Sciatic nerve (tissue), 1 donor: Measurements from ENCODE around the gene LRRC39. TPM values are rescaled to one million over a fixed set of nuclear protein-coding genes. Genes with fewer than 3 reads are reported as not detected.

Source experiments
- total RNA-seq: library from RNA; stranded (reverse); fragmentation: NEBNext Ultra II Directional; extraction: Animal tissue kit (Norgen Biotek cat#: 25700); gene quantifications from one replicate; pipeline ENCODE4 v1.2.1, GENCODE V29; 2021
- donor health status: DM: no; HTN: no; CAD: no.

Gene LRRC39
- total RNA-seq, 1 donor from 2014 or later: 1.7 TPM

Other genes starting within 250 kb of the LRRC39 start
- 23.8 TPM for gene SLC35A3, start 208.3 kb downstream of the LRRC39 start, total RNA-seq
- 3.1 TPM for gene SASS6, start 45.3 kb downstream of the LRRC39 start, total RNA-seq
- gene TRMT13, start 45.1 kb downstream of the LRRC39 start, total RNA-seq: 25.8 TPM
- gene DBT, start 71.6 kb upstream of the LRRC39 start, total RNA-seq: 16.2 TPM
- gene RTCA, start 88.0 kb upstream of the LRRC39 start, total RNA-seq: 23.6 TPM
- 16.8 TPM for gene CDC14A, start 174.2 kb upstream of the LRRC39 start, total RNA-seq